K562 (cell line): ENCODE measurements around the gene ZNF778. TPM values are rescaled to one million over a fixed set of nuclear protein-coding genes. Genes with fewer than 3 reads are reported as not detected.

Source experiments
- BRF2 ChIP-seq: IDR thresholded peaks from 3 replicates; pipeline ENCODE4 v1.6.1; 2011; ENCODE audit warnings: borderline replicate concordance, mild to moderate bottlenecking; ENCODE audit not compliant: insufficient read length, insufficient read depth
- CBX2 ChIP-seq: fragments of 200-600 bp; sonication (generic); IDR thresholded peaks from one replicate; pipeline ENCODE4 v1.6.1; 2012; ENCODE audit warnings: mild to moderate bottlenecking, low read length, inconsistent platforms; ENCODE audit not compliant: insufficient read depth, poor library complexity, severe bottlenecking
- CREB1 ChIP-seq, 2 experiments: sonication (generic) in 1 of 2; formaldehyde crosslinking in 1 of 2; IDR thresholded peaks; 2 replicates each; pipeline versions ENCODE4 v1.6.1 to v1.8.0; 2012 to 2022; ENCODE audit warnings: inconsistent platforms in 1 of 2, mild to moderate bottlenecking in 1 of 2, missing genetic modification reagents in 1 of 2, moderate library complexity in 1 of 2
- E2F4 ChIP-seq: sonication (generic); formaldehyde crosslinking; IDR thresholded peaks from 2 replicates; pipeline ENCODE4 v1.8.0; 2022; ENCODE audit warnings: mild to moderate bottlenecking, low read depth, missing genetic modification reagents
- FOXK1 ChIP-seq: sonication (generic); formaldehyde crosslinking; IDR thresholded peaks from 2 replicates; pipeline ENCODE4 v1.8.0; 2022; ENCODE audit warnings: missing genetic modification reagents, mild to moderate bottlenecking, borderline replicate concordance
- FUS ChIP-seq: fragments of 200-400 bp; formaldehyde crosslinking; optimal IDR thresholded peaks from 2 replicates; pipeline ENCODE3; 2017; ENCODE audit warnings: low read depth, low read length
- HDGF ChIP-seq: fragments of 450-650 bp; IDR thresholded peaks from 2 replicates; pipeline ENCODE4 v1.6.1; 2016
- MCM2 ChIP-seq: fragments of 450-650 bp; IDR thresholded peaks from 2 replicates; pipeline ENCODE4 v1.6.1; 2017; ENCODE audit warnings: low read depth, mild to moderate bottlenecking
- NKRF ChIP-seq: fragments of 450-650 bp; IDR thresholded peaks from 2 replicates; pipeline ENCODE4 v1.6.1; 2016; ENCODE audit warnings: borderline replicate concordance
- SFPQ ChIP-seq: fragments of 200-400 bp; formaldehyde crosslinking; IDR thresholded peaks from 2 replicates; pipeline ENCODE4 v1.6.1; 2017; ENCODE audit warnings: mild to moderate bottlenecking, low read depth, low read length, moderate library complexity
- SMAD4 ChIP-seq: fragments of 250-450 bp; sonication (Bioruptor Pico); conservative IDR thresholded peaks from 2 replicates; pipeline ENCODE4 v1.8.0; 2021; ENCODE audit warnings: inconsistent platforms, mild to moderate bottlenecking, moderate library complexity
- TAF15 ChIP-seq: fragments of 200-400 bp; formaldehyde crosslinking; IDR thresholded peaks from 2 replicates; pipeline ENCODE4 v1.6.1; 2017; ENCODE audit warnings: mild to moderate bottlenecking, low read depth, low read length, moderate library complexity
- ZNF518B ChIP-seq: fragments of 250-450 bp; sonication (Bioruptor Pico); IDR thresholded peaks from 2 replicates; pipeline ENCODE4 v1.5.0; 2021; ENCODE audit warnings: mild to moderate bottlenecking, moderate library complexity
- polyA plus RNA-seq, 8 experiments: library from polyadenylated mRNA; depleted of rRNA in 4 of 8; stranded (reverse) in 5 of 8; unstranded in 3 of 8; fragments of >200 nt; fragmentation: Nextera tagmentation in 2 of 8; fragmentation: Illumina TruSeq in 1 of 8; extraction: Ambion mirVana in 2 of 8; extraction: Trizol in 1 of 8; gene quantifications; 2 replicates each; pipeline versions ENCODE4 v1.2.1 to v1.2.3, GENCODE V29; 2011 to 2014; ENCODE audit warnings: inconsistent platforms in 1 of 8, missing spikeins in 1 of 8
- total RNA-seq, 7 experiments: library from RNA; depleted of rRNA in 6 of 7; stranded (reverse); fragments of >200 nt in 6 of 7; fragmentation: Illumina TruSeq in 2 of 7; extraction: Trizol in 2 of 7; gene quantifications; 2 replicates each; pipeline versions ENCODE4 v1.2.1 to v1.2.3, GENCODE V29; 2011 to 2021; ENCODE audit warnings: low replicate concordance in 1 of 7

ZNF778 gene
- total and polyA plus RNA-seq, 9 of the 15 experiments (the other 6 are each of a cell fraction or from before 2014, with no cell fraction given) = 0.70 to 60.6 (median 7.5) TPM

- no peak for TF ChIP-seq E2F4 (CRISPR knock-in tag)
- TF ChIP-seq HDGF = no peak
- TF ChIP-seq NKRF = peak; percentile 93
- peak; percentile 48; the same call in 1 of the 2 replicates for TF ChIP-seq CREB1 (IDR thresholded peaks at IDR 0.05)
- TF ChIP-seq CREB1 (CRISPR knock-in tag; IDR thresholded peaks at IDR 0.05) = no peak; the same call in 1 of the 2 replicates
- no peak for TF ChIP-seq MCM2
- no peak for TF ChIP-seq ZNF518B (CRISPR knock-in tag)
- no peak for TF ChIP-seq SFPQ
- no peak for TF ChIP-seq FOXK1 (CRISPR knock-in tag)
- TF ChIP-seq FUS = no peak
- TF ChIP-seq BRF2 = no peak
- TF ChIP-seq CBX2 = no peak
- TF ChIP-seq TAF15 = no peak
- peak; percentile 75; the same call in 1 of the 2 replicates for TF ChIP-seq SMAD4 (CRISPR knock-in tag)
These were observed 977 bp upstream of the ZNF778 start (continued) for GRCh38 chr16:89216315-89217137.
